ENCODE measurements around the gene MYH10.

Gene MYH10

DNA sequence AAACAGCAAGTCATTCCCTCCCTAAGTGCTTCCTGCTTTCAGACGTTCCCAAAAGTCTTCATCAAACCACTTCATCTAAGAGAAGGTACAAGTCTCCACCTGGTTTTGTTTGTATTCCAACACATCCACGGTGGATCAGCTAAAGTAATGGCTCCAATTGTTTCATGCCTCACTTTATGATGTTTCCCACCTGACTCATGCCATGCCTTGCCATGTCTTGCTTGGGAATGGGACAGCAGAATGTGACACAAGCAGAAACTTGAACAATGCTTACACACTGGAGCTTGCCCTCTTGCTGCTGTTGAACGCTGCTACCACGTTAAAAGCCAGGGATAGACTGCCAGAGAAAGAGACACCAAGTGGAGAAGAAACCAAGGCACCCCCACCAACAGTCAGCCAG is 43.8 kb downstream of the MYH10 start:
- intact Hi-C loops (cut with DNase I; ENCODE audit: low total_unique reads), result no loop called here
- peak overlapping the region; percentile 76 to 79 for H3K27ac ChIP-seq

DNA sequence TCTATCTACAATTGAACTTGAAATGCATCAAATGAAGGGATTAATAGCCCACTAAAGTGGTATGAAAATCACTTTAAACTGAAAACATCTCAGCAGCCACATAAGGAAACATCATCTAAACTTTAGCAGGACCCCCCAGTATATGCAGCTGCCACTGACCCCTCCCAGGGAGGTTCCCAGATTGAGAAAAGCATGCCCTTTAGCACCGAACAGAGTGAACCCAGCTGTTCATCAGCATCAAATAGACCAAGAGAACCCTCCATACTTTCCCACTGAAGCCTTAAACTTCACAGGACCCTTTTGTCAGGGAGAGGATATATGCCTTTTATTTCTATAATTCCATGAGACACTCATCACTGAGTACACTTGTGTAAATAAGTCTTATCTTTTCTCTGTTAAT is 44.6 kb downstream of the MYH10 start:
- Histone ChIP-seq H3K27ac (peak overlapping the region; percentile 76 to 79), H3K4me1 (peaks cover 0 to 97% (median 35%) of the 10 kb centered on the region in 4 donors), H3K27me3 (no peaks in the 10 kb centered on the region), H3K9me3 (no peaks in the 10 kb centered on the region), H3K4me3 (no peak overlapping the region), H3K36me3 (no peaks in the 10 kb centered on the region)
- TF ChIP-seq, protein P1, sequence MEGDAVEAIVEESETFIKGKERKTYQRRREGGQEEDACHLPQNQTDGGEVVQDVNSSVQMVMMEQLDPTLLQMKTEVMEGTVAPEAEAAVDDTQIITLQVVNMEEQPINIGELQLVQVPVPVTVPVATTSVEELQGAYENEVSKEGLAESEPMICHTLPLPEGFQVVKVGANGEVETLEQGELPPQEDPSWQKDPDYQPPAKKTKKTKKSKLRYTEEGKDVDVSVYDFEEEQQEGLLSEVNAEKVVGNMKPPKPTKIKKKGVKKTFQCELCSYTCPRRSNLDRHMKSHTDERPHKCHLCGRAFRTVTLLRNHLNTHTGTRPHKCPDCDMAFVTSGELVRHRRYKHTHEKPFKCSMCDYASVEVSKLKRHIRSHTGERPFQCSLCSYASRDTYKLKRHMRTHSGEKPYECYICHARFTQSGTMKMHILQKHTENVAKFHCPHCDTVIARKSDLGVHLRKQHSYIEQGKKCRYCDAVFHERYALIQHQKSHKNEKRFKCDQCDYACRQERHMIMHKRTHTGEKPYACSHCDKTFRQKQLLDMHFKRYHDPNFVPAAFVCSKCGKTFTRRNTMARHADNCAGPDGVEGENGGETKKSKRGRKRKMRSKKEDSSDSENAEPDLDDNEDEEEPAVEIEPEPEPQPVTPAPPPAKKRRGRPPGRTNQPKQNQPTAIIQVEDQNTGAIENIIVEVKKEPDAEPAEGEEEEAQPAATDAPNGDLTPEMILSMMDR (IDR thresholded peaks at IDR 0.05), result no peak
- DNase-seq, result no peak
- intact Hi-C loops (cut with DNase I; ENCODE audit: low total_unique reads), result no loop called here

More for the DNA sequence above, 43.8 kb downstream of the MYH10 start:
- Histone ChIP-seq H3K9me3 (no peaks in the 10 kb centered on the region), H3K27me3 (no peaks in the 10 kb centered on the region), H3K4me1 (peaks cover 0 to 97% (median 27%) of the 10 kb centered on the region in 4 donors), H3K4me3 (no peak overlapping the region), H3K36me3 (no peaks in the 10 kb centered on the region)
- no peak for DNase-seq
- TF ChIP-seq, protein P1 (IDR thresholded peaks at IDR 0.05), result no peak

DNA sequence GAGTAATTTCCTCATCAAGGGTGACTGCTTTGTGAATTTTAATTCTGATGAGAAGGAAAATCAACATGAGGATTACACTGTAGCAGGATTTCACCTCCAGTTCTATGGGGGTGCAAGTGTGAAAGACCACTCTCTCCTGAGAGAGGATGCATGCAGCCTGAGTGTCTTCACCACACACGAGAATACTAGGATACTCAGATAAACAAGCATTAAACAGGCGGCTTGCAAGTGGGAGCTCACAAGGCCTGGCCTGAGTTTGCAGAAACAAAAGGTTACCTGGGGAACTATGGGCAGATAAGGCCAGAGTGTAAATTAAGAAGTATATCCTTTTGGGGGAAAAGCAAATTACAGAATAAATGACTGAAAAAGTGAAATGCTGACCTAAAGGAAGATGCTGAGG is 46.6 kb downstream of the MYH10 start:
- Histone ChIP-seq H3K27me3 (no peaks in the 10 kb centered on the region), H3K4me1 (peaks cover 0 to 85% (median 30%) of the 10 kb centered on the region in 4 donors), H3K9me3 (no peaks in the 10 kb centered on the region), H3K4me3 (no peak overlapping the region), H3K36me3 (no peaks in the 10 kb centered on the region), H3K27ac (peak overlapping the region; percentile 65 to 71)
- TF ChIP-seq, protein P1 (IDR thresholded peaks at IDR 0.05), result no peak
- intact Hi-C loops (cut with DNase I; ENCODE audit: low total_unique reads), result no loop called here
- DNase-seq, result no peak

DNA sequence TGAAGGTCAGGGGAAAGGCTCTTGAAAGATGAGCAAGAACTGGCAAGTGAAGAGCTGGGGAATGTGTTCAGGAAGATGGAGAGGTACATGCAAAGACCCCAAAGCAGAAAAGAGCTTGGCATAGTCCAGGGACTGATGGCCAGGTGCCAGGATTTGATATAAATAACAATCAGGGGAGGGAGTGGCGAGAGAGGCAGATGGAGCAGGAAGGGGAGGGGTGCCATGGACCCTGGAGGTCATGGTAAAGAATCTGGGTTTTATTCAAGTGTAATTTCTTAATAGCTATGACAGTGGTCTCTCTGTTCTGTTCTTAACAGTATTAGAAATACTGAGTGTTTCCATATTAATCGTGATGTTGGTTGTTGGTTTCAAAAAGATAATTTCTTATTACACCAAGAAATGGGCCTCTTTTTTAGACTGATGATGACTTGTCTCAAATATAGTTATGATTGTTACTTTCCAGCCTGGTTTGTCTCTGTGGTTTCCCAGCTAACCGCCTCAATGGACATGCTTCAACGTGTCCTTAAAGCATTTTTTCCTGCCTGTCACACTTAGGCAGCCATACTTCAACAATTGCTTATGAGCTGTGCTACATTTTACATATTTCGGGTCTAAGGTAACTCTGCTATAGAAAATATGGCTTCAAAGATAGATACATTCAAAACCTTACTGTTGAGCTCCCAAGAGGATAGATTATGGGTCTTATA is 49.4 kb downstream of the MYH10 start:
- Histone ChIP-seq H3K27ac (peak overlapping the region; percentile 65 to 71), H3K9me3 (no peaks in the 10 kb centered on the region), H3K27me3 (no peaks in the 10 kb centered on the region), H3K4me1 (peaks cover 0 to 80% (median 36%) of the 10 kb centered on the region in 4 donors), H3K36me3 (no peaks in the 10 kb centered on the region), H3K4me3 (no peak overlapping the region)
- no peak for DNase-seq
- intact Hi-C loops (cut with DNase I; ENCODE audit: low total_unique reads), result no loop called here
- TF ChIP-seq, protein P1 (IDR thresholded peaks at IDR 0.05), result no peak

DNA sequence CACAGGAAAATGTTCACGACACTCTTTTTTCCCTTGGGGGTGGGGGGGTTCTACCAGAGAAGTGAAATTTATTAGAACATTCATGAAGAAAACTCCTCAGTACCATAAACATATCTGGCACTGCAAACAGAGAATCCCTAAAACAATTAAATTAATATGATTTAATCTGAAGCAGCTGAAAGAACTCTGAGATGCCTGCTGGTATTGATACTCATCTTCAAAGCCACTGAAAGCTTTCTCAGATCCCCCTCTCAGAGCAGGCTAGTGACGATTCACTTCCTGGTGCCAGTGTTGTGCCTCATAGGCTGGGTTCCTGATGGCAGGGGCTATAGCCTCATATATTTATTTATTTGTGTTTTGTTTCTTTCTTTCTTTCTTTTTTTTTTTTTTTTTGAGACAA is 52.7 kb downstream of the MYH10 start:
- Histone ChIP-seq H3K4me1 (peaks cover 0 to 74% (median 35%) of the 10 kb centered on the region in 4 donors), H3K27me3 (no peaks in the 10 kb centered on the region), H3K36me3 (no peaks in the 10 kb centered on the region), H3K27ac (peak overlapping the region; percentile 65 to 71), H3K4me3 (no peak overlapping the region), H3K9me3 (no peaks in the 10 kb centered on the region)
- intact Hi-C loops (cut with DNase I; ENCODE audit: low total_unique reads), result loop anchor here (10.0 kb wide), 1 partner anchor 47 kb away; no protein-coding TSS in a partner anchor
- TF ChIP-seq, protein P1 (IDR thresholded peaks at IDR 0.05), result no peak
- DNase-seq, result no peak

All from tibial artery (tissue), 4 donors.